Omental fat pad (tissue), 4 donors: Measurements from ENCODE around the gene SYNM. TPM values are rescaled to one million over a fixed set of nuclear protein-coding genes. Genes with fewer than 3 reads are reported as not detected.
"Not testable (repeated sequence)": the region's sequence is repeated elsewhere in the genome, so short reads cannot be mapped to it uniquely, and the experiment has no call there.

Experiments
- ATAC-seq: fragments of 150-250 bp; one replicate; pipeline ENCODE4 v1.9.1; 2016; ENCODE audit warnings: mild to moderate bottlenecking, moderate library complexity; ENCODE audit not compliant: low FRiP score
- DNase-seq: peaks from one replicate; pipeline ENCODE4 v3.0.0-alpha.2; 2019; ENCODE audit warnings: low spot score
- CTCF ChIP-seq, 3 donors: fragments of 450-650 bp; IDR thresholded peaks; one replicate each; pipeline ENCODE4 v1.5.1; 2016 to 2017; ENCODE audit warnings: antibody characterized with exemption in 3 of 3, mild to moderate bottlenecking in 3 of 3, moderate library complexity in 2 of 3
- total RNA-seq, 4 donors: library from RNA; depleted of rRNA; stranded (reverse); fragments of >200 nt; gene quantifications; one replicate each; pipeline ENCODE4 v1.1.0, GENCODE V29; 2016

Gene SYNM
- total RNA-seq, 4 donors from 2014 or later, result 13.6 to 49.7 (median 37.5) TPM

- ATAC-seq (peak; percentile 96), DNase-seq (peak; percentile 39)
- peak in 2 of 3 donors; percentile 37 to 76 for TF ChIP-seq CTCF (IDR thresholded peaks at IDR 0.05)
Measured at GRCh38 chr15:99059010-99059981, 45.6 kb upstream of the SYNM start.

GRCh38 chr15:99060186-99060585 lies 44.7 kb upstream of the SYNM start:
- DNase-seq, ATAC-seq: not testable (repeated sequence)

- no peak for TF ChIP-seq CTCF (IDR thresholded peaks at IDR 0.05)
- ATAC-seq, result no peak
- DNase-seq, result no peak
Measured at GRCh38 chr15:99062226-99062625, 42.7 kb upstream of the SYNM start.

GRCh38 chr15:99068186-99068585 lies 36.7 kb upstream of the SYNM start:
- ATAC-seq, result no peak
- DNase-seq, result no peak
- TF ChIP-seq CTCF (IDR thresholded peaks at IDR 0.05), result no peak

- DNase-seq, result no peak
Measured at GRCh38 chr15:99070208-99070607, 34.7 kb upstream of the SYNM start.

GRCh38 chr15:99071091-99071680 lies 33.7 kb upstream of the SYNM start:
- no peak for TF ChIP-seq CTCF (IDR thresholded peaks at IDR 0.05)
- no peak for ATAC-seq
- no peak for DNase-seq

More at GRCh38 chr15:99070208-99070607, 34.7 kb upstream of the SYNM start:
- peak; percentile 69 for ATAC-seq
- TF ChIP-seq CTCF (IDR thresholded peaks at IDR 0.05), result no peak

GRCh38 chr15:99073008-99073717 lies 31.7 kb upstream of the SYNM start:
- no peak for TF ChIP-seq CTCF (IDR thresholded peaks at IDR 0.05)
- ATAC-seq (no peak), DNase-seq (no peak)
